Fibroblast of mammary gland (primary cell): ENCODE results near the gene PRIMPOL.
"Not testable (repeated sequence)": the region's sequence is repeated elsewhere in the genome, so short reads cannot be mapped to it uniquely, and the experiment has no call there.

Experiments
- DNase-seq: peaks from one replicate; pipeline ENCODE4 v3.0.0-alpha.2; 2010; ENCODE audit warnings: low read depth
- H3K4me3 ChIP-seq: 2 replicates; pipeline ENCODE4 v1.5.1; 2011; ENCODE audit warnings: low read depth, mild to moderate bottlenecking, low read length, moderate library complexity; ENCODE audit not compliant: control insufficient read depth
- TF ChIP-seq, protein P1 (sequence below): conservative IDR thresholded peaks from 2 replicates; pipeline ENCODE4 v1.5.1; 2011; ENCODE audit warnings: low read depth, low read length, inconsistent platforms; ENCODE audit not compliant: control insufficient read depth, insufficient read depth

The PRIMPOL gene

DNA sequence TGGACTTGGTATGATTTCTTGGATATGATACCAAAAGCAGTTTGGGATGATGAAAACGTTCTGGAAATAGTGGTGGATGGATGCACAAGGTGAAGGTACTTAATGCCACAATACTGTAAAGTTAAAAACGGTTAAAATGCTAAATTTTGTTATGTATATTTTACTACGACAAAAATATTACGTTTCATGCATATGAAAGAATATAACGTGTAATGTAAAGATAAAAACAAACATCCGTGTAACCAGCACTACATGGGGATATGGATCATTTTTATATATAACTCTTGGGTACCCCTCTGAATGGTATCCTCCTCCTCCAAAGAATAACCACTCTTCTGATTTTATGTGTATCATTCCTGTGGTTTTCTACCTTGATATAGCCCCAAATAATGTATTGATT is 85.2 kb downstream of the PRIMPOL start:
- TF ChIP-seq, protein P1, sequence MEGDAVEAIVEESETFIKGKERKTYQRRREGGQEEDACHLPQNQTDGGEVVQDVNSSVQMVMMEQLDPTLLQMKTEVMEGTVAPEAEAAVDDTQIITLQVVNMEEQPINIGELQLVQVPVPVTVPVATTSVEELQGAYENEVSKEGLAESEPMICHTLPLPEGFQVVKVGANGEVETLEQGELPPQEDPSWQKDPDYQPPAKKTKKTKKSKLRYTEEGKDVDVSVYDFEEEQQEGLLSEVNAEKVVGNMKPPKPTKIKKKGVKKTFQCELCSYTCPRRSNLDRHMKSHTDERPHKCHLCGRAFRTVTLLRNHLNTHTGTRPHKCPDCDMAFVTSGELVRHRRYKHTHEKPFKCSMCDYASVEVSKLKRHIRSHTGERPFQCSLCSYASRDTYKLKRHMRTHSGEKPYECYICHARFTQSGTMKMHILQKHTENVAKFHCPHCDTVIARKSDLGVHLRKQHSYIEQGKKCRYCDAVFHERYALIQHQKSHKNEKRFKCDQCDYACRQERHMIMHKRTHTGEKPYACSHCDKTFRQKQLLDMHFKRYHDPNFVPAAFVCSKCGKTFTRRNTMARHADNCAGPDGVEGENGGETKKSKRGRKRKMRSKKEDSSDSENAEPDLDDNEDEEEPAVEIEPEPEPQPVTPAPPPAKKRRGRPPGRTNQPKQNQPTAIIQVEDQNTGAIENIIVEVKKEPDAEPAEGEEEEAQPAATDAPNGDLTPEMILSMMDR: no peak
- peak overlapping the region; percentile 80 for H3K4me3 ChIP-seq
- DNase-seq: no peak

DNA sequence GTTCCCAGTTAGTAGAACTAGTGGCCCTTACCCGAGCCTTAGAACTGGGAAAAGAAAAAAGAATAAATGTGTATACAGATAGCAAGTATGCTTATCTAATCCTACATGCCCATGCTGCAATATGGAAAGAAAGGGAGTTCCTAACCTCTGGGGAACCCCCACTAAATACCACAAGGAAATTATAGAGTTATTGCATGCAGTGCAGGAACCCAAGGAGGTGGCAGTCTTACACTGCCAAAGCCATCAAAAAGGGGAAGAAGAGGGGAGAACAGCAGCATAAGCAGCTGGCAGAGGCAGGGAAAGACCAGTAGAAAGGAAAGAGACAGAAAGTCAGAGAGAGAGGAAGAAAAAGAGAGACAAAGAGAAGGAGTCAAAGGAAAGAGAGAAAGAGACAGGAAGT is 90.0 kb downstream of the PRIMPOL start:
- not testable (repeated sequence) for DNase-seq, H3K4me3 ChIP-seq

DNA sequence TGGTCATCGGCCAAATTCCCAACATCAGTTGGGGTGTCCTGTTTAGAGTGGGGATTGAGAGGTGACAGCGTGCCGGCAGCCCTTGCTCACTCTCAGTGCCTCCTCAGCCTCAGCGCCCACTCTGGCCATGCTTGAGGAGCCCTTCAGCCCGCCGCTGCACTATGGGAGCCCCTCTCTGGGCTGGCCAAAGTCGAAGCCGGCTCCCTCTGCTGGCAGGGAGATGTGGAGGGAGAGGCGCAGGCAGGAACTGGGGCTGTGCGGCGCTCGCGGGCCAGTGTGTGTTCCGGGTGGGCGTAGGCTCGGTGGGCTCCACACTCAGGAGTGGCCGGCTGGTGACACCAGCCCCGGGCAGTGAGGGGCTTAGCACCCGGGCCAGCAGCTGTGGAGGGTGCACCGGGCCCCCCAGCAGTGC is 91.4 kb downstream of the PRIMPOL start:
- TF ChIP-seq, protein P1: no peak
- no peak overlapping the region for H3K4me3 ChIP-seq
- DNase-seq: no peak

- not testable (repeated sequence) for H3K4me3 ChIP-seq, DNase-seq
Observed at GRCh38 chr4:184741651-184742050, 92.1 kb downstream of the PRIMPOL start.

DNA sequence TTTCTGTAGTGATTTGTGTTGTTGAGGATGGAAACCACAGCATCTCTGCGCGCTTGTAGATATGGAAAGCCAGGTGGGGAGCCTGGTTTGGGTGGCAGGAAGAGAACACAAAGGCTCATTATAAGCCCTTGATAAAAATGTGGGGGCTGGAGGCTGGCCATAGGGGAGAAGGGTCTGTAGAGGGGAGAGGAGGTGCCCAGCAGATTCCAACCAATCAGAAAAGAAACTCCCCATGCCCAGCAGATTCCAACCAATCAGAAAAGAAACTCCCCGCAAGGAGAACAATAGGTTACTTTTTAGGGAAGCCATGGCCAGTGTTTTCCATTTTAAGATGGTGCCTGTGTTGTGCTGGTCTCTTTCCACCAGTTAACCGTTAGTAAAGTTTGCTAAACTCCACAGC is 94.1 kb downstream of the PRIMPOL start:
- H3K4me3 ChIP-seq: no peak overlapping the region
- TF ChIP-seq, protein P1: no peak
- DNase-seq: no peak

DNA sequence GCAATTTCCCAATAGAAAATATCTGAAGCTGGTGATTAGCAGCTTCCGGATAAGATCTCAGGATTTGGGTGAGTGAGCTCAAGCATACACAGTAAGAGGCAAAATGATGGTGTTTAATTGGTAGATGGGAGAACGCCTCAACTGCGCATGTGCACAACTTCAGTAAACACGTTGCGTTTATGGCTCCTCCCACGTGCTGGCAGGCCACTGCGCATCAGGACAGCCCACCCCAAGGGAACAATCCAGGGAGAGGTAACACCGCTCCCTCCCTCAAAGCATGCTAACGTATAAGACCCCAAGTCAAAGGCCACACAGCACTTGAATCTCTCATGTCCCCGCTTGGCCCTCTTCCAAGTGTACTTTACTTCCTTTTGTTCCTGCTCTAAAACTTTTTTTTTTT is 94.7 kb downstream of the PRIMPOL start:
- TF ChIP-seq, protein P1: no peak

More for the DNA sequence above, 94.7 kb downstream of the PRIMPOL start:
- H3K4me3 ChIP-seq: no peak overlapping the region
- no peak for DNase-seq
